Activated T-helper 1 cell treated with anti-CD3 and anti-CD28 coated beads, Interleukin-2, amount 50 U/mL, for 16 hours (primary cell): ENCODE results near the gene TMEM235.

Experiments used
- DNase-seq, 2 donors: peaks; one replicate each; pipeline ENCODE4 v3.0.0-alpha.2; 2020; ENCODE audit warnings: low read depth in 1 of 2, low spot score in 1 of 2

The TMEM235 gene

GRCh38 chr17:78253946-78254672, 22.7 kb downstream of the TMEM235 start:
- peak; percentile 57 to 68 for DNase-seq

- DNase-seq: no peak
Measured at GRCh38 chr17:78255029-78255656, 23.7 kb downstream of the TMEM235 start.

- DNase-seq: no peak
Measured at GRCh38 chr17:78255953-78256706, 24.7 kb downstream of the TMEM235 start.

- DNase-seq: no peak
Measured at GRCh38 chr17:78256707-78257591, 25.5 kb downstream of the TMEM235 start.

- no peak for DNase-seq
Measured at GRCh38 chr17:78257810-78258322, 26.4 kb downstream of the TMEM235 start.

- DNase-seq: peak; percentile 43 to 59
Measured at GRCh38 chr17:78258323-78259191, 27.1 kb downstream of the TMEM235 start.

- no peak for DNase-seq
Measured at GRCh38 chr17:78259192-78259554, 27.7 kb downstream of the TMEM235 start.

- DNase-seq: no peak
Measured at GRCh38 chr17:78263063-78263735, 31.8 kb downstream of the TMEM235 start.

GRCh38 chr17:78263736-78264340, 32.4 kb downstream of the TMEM235 start:
- DNase-seq: no peak

GRCh38 chr17:78264590-78264989, 33.2 kb downstream of the TMEM235 start:
- no peak for DNase-seq

GRCh38 chr17:78265121-78265520, 33.7 kb downstream of the TMEM235 start:
- no peak for DNase-seq

GRCh38 chr17:78266231-78266631, 34.8 kb downstream of the TMEM235 start:
- DNase-seq: no peak

- no peak for DNase-seq
Measured at GRCh38 chr17:78266771-78267170, 35.3 kb downstream of the TMEM235 start.

GRCh38 chr17:78267253-78268073, 36.0 kb downstream of the TMEM235 start:
- DNase-seq: no peak

- no peak for DNase-seq
Measured at GRCh38 chr17:78268191-78268874, 36.9 kb downstream of the TMEM235 start.

- DNase-seq: no peak
Measured at GRCh38 chr17:78268951-78269905, 37.8 kb downstream of the TMEM235 start.
